ENCODE measurements around the gene CD28. TPM values are rescaled to one million over a fixed set of nuclear protein-coding genes. Genes with fewer than 3 reads are reported as not detected.

The CD28 gene
- total and polyA plus RNA-seq, 9 of the 15 experiments (the other 6 are each of a cell fraction or from before 2014, with no cell fraction given): 0.01 to 0.11 TPM; not detected in 7

- Histone ChIP-seq H3K4me1 (replicated peaks in 1 of 2; ENCODE audit: control insufficient read depth in 2 of 2, insufficient read depth in 2 of 2, low read length in 2 of 2) (no peaks in the 10 kb centered on the region), H3K9me3 (replicated peaks; ENCODE audit: control insufficient read depth, insufficient read depth, low read depth, low read length) (no peaks in the 10 kb centered on the region), H3K4me3 (no peak overlapping the region), H4K20me1 (replicated peaks; ENCODE audit: control insufficient read depth, insufficient read depth, low read length) (no peaks in the 10 kb centered on the region), H3K79me2 (ENCODE audit: control insufficient read depth, insufficient read depth, low read length) (no peaks in the 10 kb centered on the region), H2AFZ (ENCODE audit: low read depth, low read length) (no peak overlapping the region), H3K27ac (ENCODE audit: extremely low read depth, low read depth, low read length) (no peak overlapping the region), H3K4me2 (ENCODE audit: insufficient read depth, low read length) (no peak overlapping the region), H3K9ac (ENCODE audit: insufficient read depth in 1 of 2, low read depth in 2 of 2, low read length in 2 of 2) (no peak overlapping the region), H3K36me3 (ENCODE audit: control insufficient read depth, insufficient read depth, low read length) (no peaks in the 10 kb centered on the region), H3K27me3 (ENCODE audit: control insufficient read depth in 2 of 2, insufficient read depth in 2 of 2, low read length in 2 of 2) (no peaks in the 10 kb centered on the region), H3K9me1 (ENCODE audit: control insufficient read depth, insufficient read depth, low read length) (no peaks in the 10 kb centered on the region)
- BruUV-seq (replicated peaks): no TSS peak
- intact Hi-C loops (cut with micrococcal nuclease): loop anchor here (5.0 kb wide), 1 partner anchor 144 kb away; no protein-coding TSS in a partner anchor
- ChIA-PET POLR2A (no interaction called here), CTCF (ENCODE audit: low intra/inter-chr PET ratio) (no interaction called here)
- ATAC-seq (no peak), DNase-seq (ENCODE audit: extremely low read depth in 1 of 4, low spot score in 3 of 4) (no peak), FAIRE-seq (no peak)
- WGBS (ENCODE audit: insufficient coverage, low coverage, missing lambda C conversion rate): 0% methylated on average over 1 of the region's 1 CpG
- in situ Hi-C loops (cut with MboI): no loop called here
- TF ChIP-seq YBX1 (IDR thresholded peaks at IDR 0.05) (no peak), MTF1 (CRISPR knock-in tag; IDR thresholded peaks at IDR 0.05; ENCODE audit: borderline replicate concordance) (no peak), HDAC2 (IDR thresholded peaks at IDR 0.05) (no peak), RBM34 (IDR thresholded peaks at IDR 0.05; ENCODE audit: borderline replicate concordance, insufficient read depth, low read length) (no peak), HLTF (IDR thresholded peaks at IDR 0.05) (no peak), ZBTB49 (CRISPR knock-in tag; IDR thresholded peaks at IDR 0.05; ENCODE audit: borderline replicate concordance) (no peak), ZBTB17 (CRISPR knock-in tag; IDR thresholded peaks at IDR 0.05) (no peak), ZNF41 (CRISPR knock-in tag; conservative IDR thresholded peaks at IDR 0.05) (no peak), MLX (CRISPR knock-in tag; conservative IDR thresholded peaks at IDR 0.05) (no peak), PATZ1 (CRISPR knock-in tag; IDR thresholded peaks at IDR 0.05; ENCODE audit: borderline replicate concordance) (no peak), ZBTB11 (CRISPR knock-in tag; IDR thresholded peaks at IDR 0.05) (no peak), SRSF1 (IDR thresholded peaks at IDR 0.05; ENCODE audit: low read depth, low read length) (no peak)
Observed at GRCh38 chr2:203763241-203763937, 57.0 kb downstream of the CD28 start.

Data from K562 (cell line).